Natural killer cell (primary cell): Measurements from ENCODE around the gene ADPRM. TPM values are rescaled to one million over a fixed set of nuclear protein-coding genes. Genes with fewer than 3 reads are reported as not detected.
A peak's percentile ranks its signal among the peaks of the same experiment; 100 is the strongest.
"Not testable (repeated sequence)": the region's sequence is repeated elsewhere in the genome, so short reads cannot be mapped to it uniquely, and the experiment has no call there.

Experiments used
- ATAC-seq, 3 donors: fragments of 150-1000 bp in 2 of 3; fragments of 200-7000 bp in 1 of 3; cut with Tn5 transposase; 1 replicate in 1 of 3; 2 replicates in 2 of 3; pipeline ENCODE4 v1.10.0; 2021; ENCODE audit warnings: mild to moderate bottlenecking in 2 of 3, moderate library complexity in 2 of 3
- DNase-seq, 2 donors: peaks; one replicate each; pipeline versions ENCODE4 v3.0.0 to v3.0.0-alpha.2; 2013 to 2021; ENCODE audit warnings: mixed read lengths in 1 of 2
- H3K27ac ChIP-seq: one replicate; pipeline ENCODE4 v1.5.1; 2013; ENCODE audit warnings: mild to moderate bottlenecking, low read length
- H3K27me3 ChIP-seq: one replicate; pipeline ENCODE4 v1.6.1; 2013; ENCODE audit warnings: low read length; ENCODE audit not compliant: control insufficient read depth, insufficient read depth
- H3K36me3 ChIP-seq: one replicate; pipeline ENCODE4 v1.6.1; 2013; ENCODE audit warnings: low read length; ENCODE audit not compliant: control insufficient read depth, insufficient read depth
- H3K4me1 ChIP-seq: one replicate; pipeline ENCODE4 v1.6.1; 2013; ENCODE audit warnings: low read length; ENCODE audit not compliant: control insufficient read depth, insufficient read depth
- H3K4me3 ChIP-seq: one replicate; pipeline ENCODE4 v1.5.1; 2013; ENCODE audit warnings: low read length
- H3K9me3 ChIP-seq: one replicate; pipeline ENCODE4 v1.6.1; 2013; ENCODE audit warnings: low read length; ENCODE audit not compliant: control insufficient read depth, insufficient read depth
- H3K27ac Mint-ChIP-seq, 2 donors: one replicate each; pipeline ENCODE4 v1.8.0; 2022; ENCODE audit warnings: mild to moderate bottlenecking in 2 of 2, mixed read lengths in 2 of 2, moderate library complexity in 1 of 2
- H3K27me3 Mint-ChIP-seq, 2 donors: one replicate each; pipeline ENCODE4 v1.8.0; 2022; ENCODE audit warnings: low read depth in 2 of 2, mixed read lengths in 2 of 2
- H3K36me3 Mint-ChIP-seq: one replicate; pipeline ENCODE4 v1.8.0; 2022; ENCODE audit warnings: mixed read lengths
- H3K4me1 Mint-ChIP-seq, 2 donors: one replicate each; pipeline ENCODE4 v1.8.0; 2022; ENCODE audit warnings: mixed read lengths in 2 of 2
- H3K4me3 Mint-ChIP-seq: one replicate; pipeline ENCODE4 v1.8.0; 2022; ENCODE audit warnings: mild to moderate bottlenecking, moderate library complexity, mixed read lengths
- H3K9me3 Mint-ChIP-seq, 2 donors: one replicate each; pipeline ENCODE4 v1.8.0; 2022; ENCODE audit warnings: mixed read lengths in 2 of 2
- WGBS: methylation state at CpG from one replicate; pipeline ENCODE4 v1.1.7; 2013; ENCODE audit warnings: missing lambda C conversion rate; ENCODE audit not compliant: insufficient coverage; 5-methylcytosine and 5-hydroxymethylcytosine counted together
- intact Hi-C: fragments of 100-400 bp; cut with micrococcal nuclease; formaldehyde crosslinking; loops from one replicate; pipeline ENCODE4 v1.14.2; 2022
- total RNA-seq, 4 donors: library from RNA; stranded (reverse); fragments of 120-200 nt in 1 of 4; gene quantifications; one replicate each; pipeline versions ENCODE4 v1.2.3 to v1.2.4, GENCODE V29; 2013 to 2022
- TF ChIP-seq, protein P1 (sequence below): fragments of 200-600 bp; IDR thresholded peaks from one replicate; pipeline ENCODE4 v1.8.0; 2022; ENCODE audit warnings: antibody characterized with exemption

Gene ADPRM
- total RNA-seq, 3 donors from 2014 or later (not counting 1 experiment from before 2014, with no cell fraction given) = 9.5 to 10.7 (median 9.5) TPM

- Mint-ChIP-seq H3K27ac (no peak overlapping the region), H3K4me3 (no peak overlapping the region), H3K27me3 (no peaks in the 10 kb centered on the region), H3K4me1 (peaks cover 17 to 26% of the 10 kb centered on the region in 2 donors), H3K9me3 (no peaks in the 10 kb centered on the region), H3K36me3 (peaks cover 23% of the 10 kb centered on the region)
- Histone ChIP-seq H3K36me3 (peaks cover 58% of the 10 kb centered on the region), H3K9me3 (no peaks in the 10 kb centered on the region), H3K4me1 (no peaks in the 10 kb centered on the region), H3K27ac (no peak overlapping the region), H3K27me3 (no peaks in the 10 kb centered on the region), H3K4me3 (no peak overlapping the region)
- TF ChIP-seq, protein P1, sequence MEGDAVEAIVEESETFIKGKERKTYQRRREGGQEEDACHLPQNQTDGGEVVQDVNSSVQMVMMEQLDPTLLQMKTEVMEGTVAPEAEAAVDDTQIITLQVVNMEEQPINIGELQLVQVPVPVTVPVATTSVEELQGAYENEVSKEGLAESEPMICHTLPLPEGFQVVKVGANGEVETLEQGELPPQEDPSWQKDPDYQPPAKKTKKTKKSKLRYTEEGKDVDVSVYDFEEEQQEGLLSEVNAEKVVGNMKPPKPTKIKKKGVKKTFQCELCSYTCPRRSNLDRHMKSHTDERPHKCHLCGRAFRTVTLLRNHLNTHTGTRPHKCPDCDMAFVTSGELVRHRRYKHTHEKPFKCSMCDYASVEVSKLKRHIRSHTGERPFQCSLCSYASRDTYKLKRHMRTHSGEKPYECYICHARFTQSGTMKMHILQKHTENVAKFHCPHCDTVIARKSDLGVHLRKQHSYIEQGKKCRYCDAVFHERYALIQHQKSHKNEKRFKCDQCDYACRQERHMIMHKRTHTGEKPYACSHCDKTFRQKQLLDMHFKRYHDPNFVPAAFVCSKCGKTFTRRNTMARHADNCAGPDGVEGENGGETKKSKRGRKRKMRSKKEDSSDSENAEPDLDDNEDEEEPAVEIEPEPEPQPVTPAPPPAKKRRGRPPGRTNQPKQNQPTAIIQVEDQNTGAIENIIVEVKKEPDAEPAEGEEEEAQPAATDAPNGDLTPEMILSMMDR = no peak
- WGBS = 83% methylated on average over 1 of the region's 2 CpGs
- DNase-seq = no peak
- ATAC-seq = no peak
- intact Hi-C loops = no loop called here
These were observed 9.9 kb upstream of the ADPRM start for GRCh38 chr17:10687499-10687898.

GRCh38 chr17:10695875-10696407 is 1.5 kb upstream of the ADPRM start:
- H3K36me3 Mint-ChIP-seq, DNase-seq, ATAC-seq, H3K9me3 ChIP-seq, intact Hi-C loops, H3K4me3 ChIP-seq, H3K27me3 ChIP-seq, H3K27ac ChIP-seq, H3K27me3 Mint-ChIP-seq, H3K9me3 Mint-ChIP-seq: not testable (repeated sequence)
- Mint-ChIP-seq H3K4me1 (peaks cover 45 to 48% of the 10 kb centered on the region in 2 donors), H3K27ac (peak overlapping the region in 1 of 2 donors; percentile 93), H3K4me3 (peak overlapping the region; percentile 98)
- WGBS = 91% methylated on average over 17 of the region's 17 CpGs
- H3K4me1 ChIP-seq = peaks cover 24% of the 10 kb centered on the region
- H3K36me3 ChIP-seq = peaks cover 35% of the 10 kb centered on the region

DNA sequence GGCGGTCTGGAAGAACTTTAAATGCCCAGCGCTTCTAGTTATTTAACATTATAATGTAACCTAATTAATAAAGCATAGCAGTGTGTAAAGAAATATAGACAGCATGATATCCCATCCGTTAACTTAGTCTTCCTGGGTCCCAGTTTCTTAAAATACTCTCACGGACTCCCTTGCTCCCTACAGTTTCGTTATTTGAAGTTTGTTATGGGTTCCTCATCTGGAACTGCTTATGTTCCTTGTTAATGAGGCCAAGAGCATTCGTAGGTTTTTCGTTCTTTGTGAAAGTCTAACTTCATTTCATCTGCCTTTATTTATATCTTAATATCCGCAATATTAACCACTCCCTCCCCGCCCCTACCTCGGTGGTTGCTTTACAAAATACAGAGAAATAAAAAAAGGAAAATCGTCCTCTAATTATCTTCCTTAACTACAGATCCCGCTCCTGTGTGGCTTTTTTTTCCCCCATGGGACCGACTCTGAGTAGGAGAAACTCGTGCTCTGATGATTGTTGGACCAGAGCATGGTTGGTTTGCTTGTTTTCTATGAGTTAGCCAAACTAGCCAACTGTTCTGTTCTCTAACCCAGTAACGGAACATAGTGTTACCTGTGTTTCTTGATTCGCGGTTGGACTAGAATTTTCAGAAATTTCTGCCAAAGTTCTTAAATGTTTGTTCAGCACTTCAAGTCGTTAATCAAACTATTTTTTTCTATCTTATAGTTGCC is 863 bp downstream of the ADPRM start:
- Histone ChIP-seq H3K9me3 (no peaks in the 10 kb centered on the region), H3K4me3 (peak overlapping the region; percentile 81), H3K36me3 (peaks cover 16% of the 10 kb centered on the region), H3K4me1 (peaks cover 24% of the 10 kb centered on the region), H3K27ac (peak overlapping the region; percentile 83), H3K27me3 (no peaks in the 10 kb centered on the region)
- Mint-ChIP-seq H3K36me3 (peaks cover 8% of the 10 kb centered on the region), H3K27me3 (no peaks in the 10 kb centered on the region), H3K27ac (peak overlapping the region; percentile 93), H3K4me1 (peaks cover 45 to 47% of the 10 kb centered on the region in 2 donors), H3K4me3 (peak overlapping the region; percentile 98), H3K9me3 (no peaks in the 10 kb centered on the region)
- intact Hi-C loops = no loop called here
- WGBS = 10% methylated on average over 11 of the region's 18 CpGs
- ATAC-seq (no peak), DNase-seq (peak in 1 of 2 donors; percentile 25)
- TF ChIP-seq, protein P1 = no peak

DNA sequence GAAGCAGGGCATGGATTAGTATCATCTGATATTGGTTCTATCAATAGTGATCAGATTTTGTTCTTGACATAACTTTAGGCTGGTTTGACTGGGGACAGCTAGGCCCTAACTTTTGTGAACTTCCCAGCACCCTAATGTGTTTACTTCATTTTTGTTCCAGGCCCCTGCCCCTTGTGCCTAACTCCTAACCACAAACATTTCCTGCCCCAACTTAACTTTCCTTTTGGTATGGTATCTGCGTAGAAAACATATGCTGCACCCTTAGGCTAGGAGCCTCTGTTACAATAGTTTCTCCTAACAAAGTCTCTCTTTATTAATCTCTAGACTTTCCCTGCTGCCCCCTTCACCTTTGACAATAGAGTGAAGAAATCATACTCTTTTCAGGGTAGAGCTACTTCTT is 2.5 kb downstream of the ADPRM start:
- no peaks in the 10 kb centered on the region for H3K36me3 Mint-ChIP-seq
- H3K9me3 ChIP-seq = no peaks in the 10 kb centered on the region
- WGBS = 0% methylated on average over 1 of the region's 1 CpG
- H3K9me3 Mint-ChIP-seq = no peaks in the 10 kb centered on the region
- H3K4me1 ChIP-seq = peaks cover 24% of the 10 kb centered on the region
- peak in 1 of 2 donors; percentile 66 for DNase-seq
- peaks cover 8% of the 10 kb centered on the region for H3K36me3 ChIP-seq
- peak overlapping the region; percentile 63 to 71 for H3K27ac Mint-ChIP-seq
- TF ChIP-seq, protein P1 = no peak
- no peak overlapping the region for H3K4me3 ChIP-seq
- peak overlapping the region; percentile 70 for H3K4me3 Mint-ChIP-seq
- intact Hi-C loops = no loop called here
- H3K4me1 Mint-ChIP-seq = peaks cover 41 to 45% of the 10 kb centered on the region in 2 donors
- no peaks in the 10 kb centered on the region for H3K27me3 Mint-ChIP-seq
- ATAC-seq = no peak
- H3K27ac ChIP-seq = peak overlapping the region; percentile 22
- H3K27me3 ChIP-seq = no peaks in the 10 kb centered on the region
